GM19023 (cell line): ENCODE results near the gene APC2.
"Not testable (repeated sequence)": the region's sequence is repeated elsewhere in the genome, so short reads cannot be mapped to it uniquely, and the experiment has no call there.

Source experiments
- ATAC-seq: cut with Tn5 transposase; IDR thresholded peaks from one replicate; pipeline ENCODE4 v1.9.1; 2021; ENCODE audit warnings: mild to moderate bottlenecking, moderate library complexity; ENCODE audit not compliant: unreplicated experiment

The APC2 gene

DNA sequence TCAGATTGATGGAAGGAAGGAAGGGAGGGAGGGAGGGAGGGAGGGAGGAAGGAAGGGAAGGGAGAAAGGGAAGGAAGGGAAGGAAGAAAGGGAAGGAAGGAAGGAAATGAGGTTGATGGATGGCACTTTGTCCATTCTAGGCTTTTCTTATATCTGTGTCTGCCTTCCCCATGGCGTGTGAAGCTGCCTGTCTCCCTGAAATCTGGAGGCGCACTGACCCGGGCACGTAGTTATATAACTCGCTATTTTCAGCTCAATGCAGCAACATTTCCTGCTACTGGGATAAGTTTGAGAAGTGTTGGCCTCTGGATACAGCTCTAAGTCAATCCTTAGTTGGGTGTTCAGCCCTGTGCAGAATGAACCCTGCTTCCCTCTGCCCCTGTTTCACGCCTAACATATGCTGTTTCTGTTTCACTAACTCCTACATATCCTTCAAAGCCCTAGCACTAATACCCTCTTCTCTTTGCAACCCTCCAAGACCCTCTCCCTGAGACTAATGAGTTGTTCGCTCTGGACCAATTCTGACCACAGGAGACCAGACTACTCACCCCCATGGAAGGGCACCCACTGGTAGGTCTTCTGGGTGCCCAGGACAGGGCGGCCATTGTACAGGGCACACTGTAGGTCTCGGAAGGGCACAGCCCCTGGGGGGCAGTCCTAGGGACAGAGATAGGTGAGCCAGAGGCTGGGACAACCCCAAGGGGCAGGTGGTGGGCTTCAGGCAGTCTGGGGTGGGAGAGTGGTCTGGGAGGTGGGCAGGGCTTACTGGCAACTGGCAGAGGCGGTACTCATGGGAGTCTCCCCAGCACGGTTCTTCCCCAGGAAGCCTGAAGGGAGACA, 59.9 kb downstream of the APC2 start:
- no peak for ATAC-seq

DNA sequence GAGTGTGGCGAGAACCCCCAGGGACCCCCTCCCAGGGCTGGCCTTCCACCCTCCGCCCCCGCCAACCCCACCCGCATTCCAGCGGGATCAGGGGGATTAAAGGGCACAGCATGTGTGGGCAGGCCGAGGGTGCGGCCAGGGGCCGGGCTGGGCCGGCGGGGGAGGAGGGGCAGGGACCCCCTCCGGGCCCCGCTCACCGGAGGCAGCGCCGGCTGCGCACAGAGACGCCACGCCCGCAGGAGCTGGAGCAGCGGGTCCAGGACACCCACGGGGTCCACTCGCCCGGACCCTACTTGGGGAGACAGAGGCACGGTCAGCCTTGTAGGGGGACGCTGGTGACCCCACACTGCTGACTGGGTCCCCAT, 60.5 kb downstream of the APC2 start:
- no peak for ATAC-seq

DNA sequence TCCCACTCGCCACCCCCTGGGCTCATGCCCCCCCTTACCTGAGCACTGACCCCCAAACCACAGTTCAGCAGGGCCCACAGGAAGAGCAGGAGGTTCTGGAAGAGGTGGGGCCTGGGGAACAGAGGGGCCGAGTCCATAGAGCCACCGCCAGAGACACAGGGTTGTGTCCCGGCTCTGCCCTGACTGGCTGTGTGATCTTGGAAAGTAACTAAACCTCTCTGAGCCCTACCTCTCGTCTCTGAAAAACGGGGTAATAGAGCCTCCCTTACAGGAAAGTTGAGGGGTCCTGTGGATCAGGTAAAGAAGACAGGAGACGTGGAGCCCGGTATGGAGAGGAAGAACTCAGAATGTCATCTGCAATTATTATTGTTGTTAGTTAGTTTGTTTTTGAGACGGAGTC, 60.9 kb downstream of the APC2 start:
- ATAC-seq: no peak

DNA sequence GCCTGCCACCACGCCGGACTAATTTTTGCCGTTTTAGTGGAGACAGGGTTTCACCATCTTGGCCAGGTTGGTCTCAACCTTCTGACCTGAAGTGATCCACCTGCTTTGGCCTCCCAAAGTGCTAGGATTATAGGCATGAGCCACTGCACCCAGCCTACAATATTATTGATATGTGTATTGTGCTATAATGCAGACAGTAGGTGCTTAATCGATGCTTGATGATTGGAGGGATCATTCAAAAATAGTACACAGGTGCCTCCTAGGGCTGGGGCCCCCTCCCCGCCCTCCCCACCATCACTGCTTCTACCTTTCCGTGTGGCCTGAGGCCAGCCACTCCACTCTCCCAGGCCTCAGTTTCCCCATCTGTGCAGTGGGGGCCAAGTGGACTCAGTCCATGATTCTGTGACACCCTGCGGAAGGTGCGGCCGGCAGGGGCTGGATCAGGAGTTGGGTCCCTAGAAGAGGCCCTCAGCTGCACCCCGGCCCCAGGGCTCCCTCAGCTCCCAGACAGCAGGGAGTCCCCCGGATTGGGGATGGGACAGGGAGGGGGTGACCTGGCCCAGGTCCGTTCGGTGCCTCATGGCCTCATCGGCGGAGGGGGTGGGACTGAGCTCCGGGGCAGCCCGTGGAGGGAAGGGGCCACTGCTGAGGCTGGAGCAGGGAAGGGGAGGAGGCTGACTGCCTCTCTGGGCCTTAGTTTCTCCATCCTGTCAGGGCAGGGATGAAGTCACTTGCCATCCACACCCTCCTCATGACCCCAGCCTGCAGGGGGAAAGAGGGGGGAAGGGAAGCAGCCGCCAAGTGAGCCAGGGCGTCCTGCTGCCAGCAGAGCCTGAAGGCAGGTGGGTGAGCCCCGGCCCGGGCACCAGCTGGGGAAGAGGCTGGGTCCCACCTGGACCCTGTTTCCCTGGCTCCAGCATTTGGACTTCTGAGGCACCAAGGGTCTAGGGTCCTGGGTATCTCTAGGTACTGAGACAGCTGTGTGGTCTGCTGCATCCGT, 61.7 kb downstream of the APC2 start:
- ATAC-seq: no peak

DNA sequence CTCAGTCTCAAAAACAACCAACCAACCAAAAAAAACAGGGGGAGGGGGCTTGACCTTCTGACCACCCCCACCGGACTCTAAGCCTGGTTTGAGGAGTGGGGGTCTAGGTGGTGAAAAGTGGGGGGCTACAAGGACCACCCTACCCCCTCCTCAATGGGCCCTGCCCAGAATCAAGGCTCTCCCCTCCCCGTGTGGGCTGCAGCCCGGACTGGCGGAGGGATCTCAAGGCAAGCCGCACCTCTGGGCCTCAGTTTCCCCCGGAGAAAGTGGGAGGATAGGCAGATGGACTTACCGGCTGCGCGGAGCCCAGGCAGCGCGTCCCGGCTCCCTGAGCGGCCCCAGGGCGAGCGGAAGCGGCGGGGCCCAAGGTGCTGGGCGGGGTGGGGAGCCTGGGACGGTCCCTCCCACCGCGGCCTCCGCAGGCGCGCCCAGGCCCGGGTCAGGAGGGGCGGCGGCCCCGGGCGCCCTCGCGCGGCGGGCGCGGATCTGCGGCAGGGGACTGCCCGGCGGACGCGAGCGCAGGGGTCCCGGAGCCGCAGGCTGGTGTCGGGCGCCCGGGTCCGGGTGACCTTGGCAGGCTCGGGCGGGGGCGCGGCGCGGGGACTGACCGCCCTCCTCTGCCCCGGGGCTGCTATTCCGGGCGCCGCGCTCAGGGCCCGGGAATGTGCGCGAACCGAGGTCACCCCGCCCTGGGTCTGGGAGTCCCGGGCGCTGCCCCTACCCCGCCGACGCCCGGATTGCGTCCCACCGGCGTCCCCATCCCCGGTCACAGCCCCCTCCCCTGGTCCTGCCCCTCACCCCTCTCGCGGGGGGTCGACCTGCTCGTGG, 63.0 kb downstream of the APC2 start, which contains the start of gene ADAMTSL5:
Gene ADAMTSL5 (minus strand): TSS at position 349 of the 828 bp plus-strand sequence. CDS start 2,076 bp downstream, outside the sequence.
- no peak for ATAC-seq

DNA sequence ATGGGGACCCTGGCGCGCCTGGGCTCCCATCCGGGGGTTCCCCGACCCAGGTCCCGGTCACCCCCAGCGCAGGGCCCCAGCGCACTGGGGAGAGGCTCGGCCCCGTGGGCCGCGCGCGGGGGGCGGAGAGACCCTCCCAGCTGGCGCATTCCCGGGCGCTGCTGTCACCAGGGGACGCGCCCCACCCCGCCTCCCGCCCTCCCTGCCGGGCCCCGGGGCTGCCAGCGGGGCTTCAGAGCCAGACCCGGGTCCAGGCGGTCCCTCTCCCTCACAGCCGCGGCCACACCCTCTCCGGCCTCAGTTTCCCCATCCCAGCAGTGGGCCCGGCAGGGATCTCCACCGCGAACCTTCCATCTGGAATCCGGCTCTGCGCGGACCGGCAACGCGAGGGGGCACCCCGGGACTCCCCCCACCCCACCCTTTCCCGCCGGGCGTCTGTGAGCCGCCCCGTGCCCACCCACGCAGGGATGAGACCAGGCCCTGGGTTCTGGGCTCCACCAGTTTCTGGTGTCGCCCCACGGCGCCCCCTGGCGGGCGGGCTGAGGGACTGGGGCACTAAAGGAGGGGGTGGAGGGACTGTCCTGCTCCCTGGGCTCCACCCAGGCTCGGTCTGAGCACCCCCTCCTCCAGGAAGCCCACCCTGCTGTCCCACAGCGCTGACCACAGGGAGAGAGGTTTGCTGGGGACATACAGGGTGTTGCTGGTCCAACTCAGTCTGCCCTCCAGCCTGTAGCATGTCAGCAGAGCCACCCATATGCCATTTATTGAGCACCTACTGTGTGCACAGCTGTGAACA, 63.8 kb downstream of the APC2 start:
- ATAC-seq: no peak

DNA sequence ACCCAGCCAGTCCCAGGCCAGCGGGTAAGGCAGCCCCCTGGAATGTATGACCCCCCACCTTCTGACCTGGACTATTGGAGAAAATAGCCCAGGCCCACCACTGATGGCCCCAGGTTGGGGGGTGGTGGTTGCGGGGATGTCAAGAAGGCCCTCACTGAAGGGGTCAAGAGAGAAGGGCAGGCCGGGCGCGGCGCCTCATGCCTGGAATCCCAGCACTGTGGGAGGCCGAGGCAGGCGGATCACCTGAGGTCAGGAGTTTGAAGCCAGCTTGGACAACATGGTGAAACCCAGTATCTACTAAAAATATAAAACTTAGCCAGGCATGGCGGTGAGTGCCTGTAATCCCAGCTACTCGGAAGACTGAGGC, 64.4 kb downstream of the APC2 start:
- no peak for ATAC-seq

DNA sequence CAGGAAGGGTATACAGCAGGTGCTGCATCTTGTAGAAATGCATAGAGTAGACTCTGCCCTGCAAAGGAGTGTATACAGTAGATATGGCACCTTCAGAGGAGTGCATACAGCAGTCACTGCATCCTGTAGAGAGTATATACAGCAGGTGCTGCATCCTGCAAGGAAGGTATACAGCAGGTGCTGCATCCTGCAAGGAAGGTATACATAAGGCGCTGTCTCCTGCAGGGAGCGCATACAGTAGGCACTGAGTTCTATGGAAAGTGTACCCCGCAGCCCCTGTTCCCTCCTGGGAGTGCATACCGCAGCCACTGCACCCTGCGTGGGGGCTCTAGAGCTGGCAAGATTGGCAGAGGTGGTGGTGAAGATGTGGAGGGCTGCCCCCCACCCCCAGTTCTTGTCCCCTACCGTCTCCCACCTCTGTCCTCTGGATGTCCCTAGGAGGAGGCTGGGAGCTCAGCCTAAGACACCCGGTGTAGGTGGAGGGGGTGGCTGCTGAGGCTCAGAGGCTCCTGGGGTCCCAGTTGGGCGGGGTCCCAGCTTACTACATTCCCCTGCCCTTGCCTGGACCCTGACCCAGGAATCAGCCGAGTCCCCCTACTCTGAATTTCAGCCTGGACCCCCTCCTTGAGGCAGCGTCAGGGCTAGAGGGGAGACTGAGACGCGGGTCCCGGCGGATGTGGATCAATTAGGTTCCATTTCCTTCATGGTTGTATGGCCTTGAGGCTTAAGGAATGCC, 65.2 kb downstream of the APC2 start:
- ATAC-seq: no peak

DNA sequence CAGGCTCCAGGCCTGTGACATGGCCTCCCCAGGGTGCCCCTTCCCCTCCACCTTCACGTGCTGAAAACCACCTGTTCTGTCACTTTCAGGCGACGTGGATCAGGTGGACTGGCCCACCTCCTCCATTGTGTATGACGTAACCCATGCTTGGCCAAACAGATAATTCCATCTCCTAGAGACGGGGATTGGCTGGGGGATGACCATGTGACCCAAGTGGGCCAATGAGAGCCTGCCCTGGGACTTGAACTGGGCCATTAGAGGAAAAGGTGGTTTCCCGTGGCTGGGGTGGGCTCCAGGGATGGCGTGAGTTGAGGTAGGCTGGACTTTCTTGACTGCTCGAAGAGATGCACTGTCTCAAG, 66.5 kb downstream of the APC2 start:
- ATAC-seq: no peak

DNA sequence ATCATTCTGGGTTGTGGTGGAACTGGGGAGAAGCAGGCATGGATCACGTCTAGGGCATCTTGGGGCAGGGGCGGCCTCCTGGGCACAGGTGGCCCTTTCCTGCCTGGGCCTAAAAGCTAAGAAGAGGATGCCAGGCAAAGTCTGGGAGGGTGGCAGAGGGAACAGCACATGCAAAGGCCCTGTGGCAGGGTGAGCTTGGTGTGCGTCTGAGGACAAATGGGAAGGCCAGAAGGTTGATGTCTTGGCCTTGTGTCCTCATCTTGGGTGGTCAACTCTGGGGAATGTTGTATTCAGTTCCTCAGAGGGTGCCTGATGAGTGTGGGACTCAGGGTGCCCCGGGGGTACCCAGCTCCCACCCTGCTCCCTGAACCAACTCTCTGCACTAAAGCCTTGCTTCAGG, 68.5 kb downstream of the APC2 start:
- ATAC-seq: no peak

DNA sequence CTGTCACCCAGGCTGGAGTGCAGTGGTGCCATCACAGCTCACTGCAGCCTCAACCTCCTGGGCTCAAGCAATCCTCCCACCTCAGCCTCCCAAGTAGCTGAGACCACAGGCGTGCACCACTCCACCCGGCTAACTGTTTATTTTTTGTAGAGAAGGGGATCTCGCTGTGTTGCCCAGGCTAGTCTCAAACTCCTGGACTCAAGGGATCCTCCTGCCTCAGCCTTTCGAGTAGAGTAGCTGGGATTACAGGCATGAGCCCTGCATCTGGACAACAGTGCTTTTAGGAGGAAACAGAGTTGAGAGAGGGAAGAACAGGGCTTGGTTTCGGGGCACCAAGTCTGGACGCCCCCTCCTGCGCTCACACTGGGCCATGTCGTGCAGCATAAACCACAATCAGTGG, 69.9 kb downstream of the APC2 start:
- ATAC-seq: not testable (repeated sequence)

DNA sequence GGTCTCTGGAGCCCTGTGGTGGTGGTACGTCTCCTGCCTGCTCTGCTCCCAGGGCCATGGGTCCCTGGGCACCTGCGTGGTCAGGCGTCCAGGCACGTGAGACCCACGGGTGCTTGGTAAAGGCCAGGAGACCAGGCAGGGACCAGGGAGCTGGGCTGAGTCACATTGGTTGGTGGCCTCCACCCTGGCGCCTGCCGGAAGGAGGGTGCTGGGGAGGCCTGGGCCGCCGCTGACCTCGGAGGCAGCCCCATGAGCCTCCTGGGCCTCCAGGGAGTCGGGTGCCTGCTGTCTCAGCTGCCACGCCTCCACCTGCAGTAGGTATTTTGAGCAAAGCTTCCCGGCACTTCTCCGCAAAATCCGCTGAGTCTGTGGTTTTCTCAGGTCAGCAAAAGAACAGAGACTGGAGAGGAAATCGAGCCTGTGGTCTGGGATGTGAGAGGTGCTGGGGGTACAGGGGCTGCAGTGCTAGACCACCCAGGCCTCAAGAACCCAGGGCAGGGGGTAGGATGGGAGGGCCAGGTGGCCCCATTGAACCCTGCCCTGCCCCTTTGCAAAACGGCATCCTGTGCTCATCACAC, 70.4 kb downstream of the APC2 start:
- no peak for ATAC-seq

DNA sequence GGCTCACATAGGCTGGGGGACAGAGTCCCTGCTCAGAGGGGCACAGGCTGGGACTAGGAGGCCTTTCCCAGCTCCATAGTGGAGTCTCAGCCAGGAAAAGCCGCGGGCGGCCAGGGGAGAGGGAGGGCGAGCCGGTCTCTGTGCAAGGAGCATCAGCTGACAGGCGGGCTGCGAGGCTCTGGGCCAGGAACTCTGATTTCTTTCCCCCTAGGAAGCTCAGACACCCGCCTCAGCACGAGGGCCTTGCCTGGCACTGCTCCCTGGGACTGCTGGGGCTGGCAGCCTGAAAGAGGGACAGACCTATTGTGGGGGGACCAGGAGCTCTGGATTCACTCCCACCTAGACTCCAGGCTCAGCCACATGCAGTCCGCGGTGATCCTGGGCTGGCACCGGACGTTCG, 71.7 kb downstream of the APC2 start:
- no peak for ATAC-seq

DNA sequence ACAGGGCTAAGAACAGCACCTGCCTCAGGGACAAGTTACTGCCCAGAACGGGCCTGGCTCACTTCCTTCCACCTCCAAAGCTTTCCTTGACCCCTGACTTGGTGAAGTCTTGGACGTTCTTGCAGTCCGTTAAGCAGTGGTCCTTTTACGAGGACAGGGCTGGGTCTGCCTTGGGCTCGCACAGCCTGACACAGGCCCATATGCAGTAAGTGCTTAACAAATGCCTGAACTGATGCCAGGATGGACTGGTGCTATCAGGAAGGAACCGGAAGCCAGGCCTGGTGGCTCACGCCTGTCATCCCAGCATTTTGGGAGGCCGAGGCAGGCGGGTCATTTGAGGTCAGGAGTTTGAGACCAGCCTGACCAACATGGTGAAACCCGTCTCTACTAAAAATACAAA, 72.1 kb downstream of the APC2 start:
- ATAC-seq: no peak

DNA sequence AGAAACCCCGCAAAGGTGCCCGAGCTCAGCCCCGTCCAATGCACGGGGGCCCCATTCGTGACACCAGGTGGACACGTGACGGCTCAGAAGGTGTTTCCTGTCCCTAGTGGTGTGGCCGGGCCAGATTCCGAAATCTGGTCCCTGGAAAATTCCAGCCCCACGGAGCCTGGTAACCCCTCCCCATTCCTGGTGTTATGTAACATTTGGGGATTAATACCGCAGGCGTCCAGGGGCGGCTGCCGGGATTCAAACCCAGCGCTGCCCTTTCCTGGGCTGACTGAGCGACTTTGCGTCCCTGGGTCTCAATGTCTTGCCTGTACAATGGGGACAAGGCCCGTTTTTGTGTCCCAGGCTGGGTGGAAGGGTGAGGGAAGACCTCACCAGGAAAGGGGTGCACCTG, 72.9 kb downstream of the APC2 start:
- no peak for ATAC-seq
